Heart right ventricle (tissue), 16 donors: ENCODE data around the gene LGR4. TPM values are rescaled to one million over a fixed set of nuclear protein-coding genes. Genes with fewer than 3 reads are reported as not detected.

Source experiments
- ATAC-seq, 8 donors: fragments of 200-7000 bp; cut with Tn5 transposase; one replicate each; pipeline ENCODE4 v1.9.1; 2020; ENCODE audit warnings: mild to moderate bottlenecking in 8 of 8, moderate library complexity in 8 of 8, moderate number of reproducible peaks in 1 of 8
- DNase-seq, 2 donors: peaks; one replicate each; pipeline ENCODE4 v3.0.0-alpha.2; 2020
- H3K27ac ChIP-seq, 10 donors: fragments of 200-600 bp; sonication (generic) in 2 of 10; one replicate each; pipeline versions ENCODE4 v1.5.0 to v1.8.0; 2020 to 2022; ENCODE audit warnings: mild to moderate bottlenecking in 3 of 10
- H3K27me3 ChIP-seq, 7 donors: fragments of 200-600 bp; one replicate each; pipeline ENCODE4 v1.8.0; 2021 to 2022; ENCODE audit warnings: mild to moderate bottlenecking in 2 of 7
- H3K36me3 ChIP-seq, 9 donors: fragments of 200-600 bp; sonication (generic) in 1 of 9; one replicate each; pipeline versions ENCODE4 v1.5.0 to v1.8.0; 2020 to 2022; ENCODE audit warnings: mild to moderate bottlenecking in 2 of 9
- H3K4me1 ChIP-seq, 9 donors: fragments of 200-600 bp; sonication (generic) in 1 of 9; one replicate each; pipeline versions ENCODE4 v1.5.0 to v1.8.0; 2020 to 2022; ENCODE audit warnings: mild to moderate bottlenecking in 4 of 9
- H3K4me3 ChIP-seq, 10 donors: fragments of 200-600 bp; sonication (generic) in 2 of 10; one replicate each; pipeline versions ENCODE4 v1.5.0 to v1.8.0; 2020 to 2022; ENCODE audit warnings: mild to moderate bottlenecking in 7 of 10, moderate library complexity in 2 of 10
- H3K9me3 ChIP-seq, 11 donors: fragments of 200-600 bp in 10 of 11; sonication (generic) in 2 of 11; one replicate each; pipeline versions ENCODE4 v1.5.0 to v1.8.0; 2013 to 2022; ENCODE audit warnings: mild to moderate bottlenecking in 2 of 11, control low read depth in 1 of 11, moderate library complexity in 1 of 11
- WGBS, 2 donors: extraction: QIAGEN DNeasy Blood & Tissue Kit; methylation state at CpG; one replicate each; pipeline ENCODE4 v1.1.7; 2013; ENCODE audit warnings: inconsistent platforms in 1 of 2; 5-methylcytosine and 5-hydroxymethylcytosine counted together
- intact Hi-C, 10 donors: fragments of 100-400 bp; cut with DNase I; formaldehyde crosslinking; loops; one replicate each; pipeline versions ENCODE4 v1.11.1 to v1.14.2; 2022
- polyA plus RNA-seq, 2 donors: library from polyadenylated mRNA; stranded (reverse); fragments of 200-250 nt; gene quantifications; one replicate each; pipeline ENCODE4 v1.2.3, GENCODE V29; 2013
- total RNA-seq, 10 donors: library from RNA; stranded (reverse); fragmentation: NEBNext Ultra II Directional in 3 of 10; extraction: Animal tissue kit (Norgen Biotek cat#: 25700) in 3 of 10; gene quantifications; one replicate each; pipeline versions ENCODE4 v1.2.1 to v1.2.4, GENCODE V29; 2021 to 2023
- TF ChIP-seq, protein P1 (sequence below), 9 donors: fragments of 200-600 bp; sonication (generic) in 2 of 9; IDR thresholded peaks; one replicate each; pipeline versions ENCODE4 v1.5.0 to v1.8.0; 2021 to 2022; ENCODE audit warnings: antibody characterized with exemption in 9 of 9, mild to moderate bottlenecking in 5 of 9, moderate library complexity in 1 of 9
- donor health status: Arrhythmogenic right ventricular cardiomyopathy.
- donor health status: ischemic (EF 13 %, LVEDD 7.1; RV severe dilation, severe dysfunction).
- donor health status: healthy with polysubstance abuse.
- donor health status: DM: no; HTN: yes; CAD: no.
- donor health status: DM: no; HTN: no; CAD: no.
- donor health status: ischemic (EF 25% LVEDD 6.9; RV normal size, moderate dysfunction).
- donor health status: ischemic (EF 25% LVEDD 5.7; RV mildly dilated, moderate dysfunction).
- donor health status: healthy.
- donor health status: DM: yes; HTN: yes; CAD: no.
- donor health status: Ischemic cardiomyopathy.
- donor health status: ischemic (EF 35%, LVEDD 5.7; RV mildly dilated, moderate dysfunction).
- donor health status: nonischemic (EF 11% LVEDD 7.7; RV severe dilation, severe dysfunction).
- donor health status: DM: yes; HTN: yes; CAD: no.
- donor health status: PGD.
- donor health status: ischemic (EF 29% LVEDD 5.4; RV normal size, mild dysfunction).
- donor health status: nonischemic (EF 23%, LVEDD 6.1; RV moderate dilation, normal function).

LGR4 gene
- total and polyA plus RNA-seq, 12 donors, result 6.0 to 41.0 (median 21.7) TPM

DNA sequence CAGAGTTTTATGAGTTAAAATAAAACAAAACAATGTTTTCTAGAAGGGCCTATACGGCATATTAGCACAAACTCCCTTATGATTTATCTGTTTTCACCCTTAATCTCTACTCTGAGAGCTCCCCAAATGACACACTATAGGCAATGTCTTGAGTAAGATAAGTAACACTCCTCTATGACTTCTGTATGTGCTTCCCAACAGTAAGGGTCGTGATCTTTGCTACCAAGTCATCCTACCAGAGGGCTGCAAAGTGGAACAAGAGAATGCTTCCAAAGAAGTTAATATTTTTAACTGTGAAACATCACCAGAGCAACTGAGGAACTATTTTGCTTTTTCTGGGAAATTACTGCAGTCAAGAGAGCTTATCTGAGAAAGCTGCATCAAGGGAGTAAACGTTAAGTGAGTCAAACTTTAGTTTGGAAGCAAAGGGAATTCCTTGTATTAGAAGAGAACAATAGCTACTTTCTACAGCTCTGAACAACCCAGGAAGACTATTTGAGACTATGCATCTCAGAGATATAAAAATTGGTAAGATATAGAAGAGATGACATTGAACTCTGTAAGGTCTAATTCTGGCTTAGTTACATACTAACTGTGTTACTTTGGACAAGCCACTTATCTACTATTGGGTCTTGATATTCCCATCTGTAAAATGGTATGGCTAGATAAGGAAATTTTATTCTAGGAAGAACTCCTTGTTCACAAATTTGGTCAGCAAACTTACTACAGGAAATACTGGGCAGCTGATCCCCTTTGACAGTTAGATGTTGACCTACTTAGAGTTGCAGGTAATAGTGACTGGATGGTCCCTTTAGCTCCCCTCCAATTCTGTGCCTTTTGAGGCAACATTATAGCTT is 65.9 kb downstream of the LGR4 start:
- peak overlapping the region in 8 of 10 donors; percentile 10 to 68 (median 35) for H3K27ac ChIP-seq
- H3K4me3 ChIP-seq, result no peak overlapping the region
- no peaks in the 10 kb centered on the region for H3K36me3 ChIP-seq
- no peak for DNase-seq
- 58 to 60% methylated on average over 3 of the region's 3 CpGs for WGBS, 2 donors
- H3K9me3 ChIP-seq, result no peaks in the 10 kb centered on the region
- TF ChIP-seq, protein P1, sequence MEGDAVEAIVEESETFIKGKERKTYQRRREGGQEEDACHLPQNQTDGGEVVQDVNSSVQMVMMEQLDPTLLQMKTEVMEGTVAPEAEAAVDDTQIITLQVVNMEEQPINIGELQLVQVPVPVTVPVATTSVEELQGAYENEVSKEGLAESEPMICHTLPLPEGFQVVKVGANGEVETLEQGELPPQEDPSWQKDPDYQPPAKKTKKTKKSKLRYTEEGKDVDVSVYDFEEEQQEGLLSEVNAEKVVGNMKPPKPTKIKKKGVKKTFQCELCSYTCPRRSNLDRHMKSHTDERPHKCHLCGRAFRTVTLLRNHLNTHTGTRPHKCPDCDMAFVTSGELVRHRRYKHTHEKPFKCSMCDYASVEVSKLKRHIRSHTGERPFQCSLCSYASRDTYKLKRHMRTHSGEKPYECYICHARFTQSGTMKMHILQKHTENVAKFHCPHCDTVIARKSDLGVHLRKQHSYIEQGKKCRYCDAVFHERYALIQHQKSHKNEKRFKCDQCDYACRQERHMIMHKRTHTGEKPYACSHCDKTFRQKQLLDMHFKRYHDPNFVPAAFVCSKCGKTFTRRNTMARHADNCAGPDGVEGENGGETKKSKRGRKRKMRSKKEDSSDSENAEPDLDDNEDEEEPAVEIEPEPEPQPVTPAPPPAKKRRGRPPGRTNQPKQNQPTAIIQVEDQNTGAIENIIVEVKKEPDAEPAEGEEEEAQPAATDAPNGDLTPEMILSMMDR (IDR thresholded peaks at IDR 0.05), result no peak
- ATAC-seq, result peak in 6 of 8 donors; percentile 37 to 65 (median 44)
- no peaks in the 10 kb centered on the region for H3K27me3 ChIP-seq
- peaks cover 0 to 47% (median 13%) of the 10 kb centered on the region in 9 donors for H3K4me1 ChIP-seq
- intact Hi-C loops, result no loop called here

DNA sequence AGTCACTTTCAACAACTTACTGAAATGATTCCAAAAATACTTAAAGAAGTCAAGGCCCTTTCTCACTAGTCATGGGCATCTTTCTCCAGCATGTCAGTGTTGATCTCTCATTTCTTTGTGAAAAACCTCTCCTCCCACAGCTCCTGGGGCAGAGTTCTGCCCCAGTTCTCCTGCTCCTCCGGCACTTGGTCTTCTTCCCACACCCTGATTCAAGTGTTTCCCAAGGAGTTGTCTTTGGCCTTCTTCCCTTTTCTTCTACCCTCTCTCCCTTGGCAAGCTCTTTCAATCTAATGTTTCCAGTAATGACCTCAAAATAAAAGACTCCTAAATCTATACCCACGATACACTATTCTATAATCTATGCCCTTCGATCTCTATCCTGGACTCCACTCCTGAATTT is 67.5 kb downstream of the LGR4 start:
- ATAC-seq, result no peak
- peak overlapping the region in 5 of 10 donors; percentile 6 to 68 (median 18) for H3K27ac ChIP-seq
- H3K4me3 ChIP-seq, result no peak overlapping the region
- no peaks in the 10 kb centered on the region for H3K36me3 ChIP-seq
- DNase-seq, result no peak
- intact Hi-C loops, result no loop called here
- no peaks in the 10 kb centered on the region for H3K27me3 ChIP-seq
- no peaks in the 10 kb centered on the region for H3K9me3 ChIP-seq
- H3K4me1 ChIP-seq, result peaks cover 0 to 47% (median 13%) of the 10 kb centered on the region in 9 donors
- TF ChIP-seq, protein P1 (IDR thresholded peaks at IDR 0.05), result no peak
- WGBS, 2 donors, result 82 to 87% methylated on average over 3 of the region's 3 CpGs

DNA sequence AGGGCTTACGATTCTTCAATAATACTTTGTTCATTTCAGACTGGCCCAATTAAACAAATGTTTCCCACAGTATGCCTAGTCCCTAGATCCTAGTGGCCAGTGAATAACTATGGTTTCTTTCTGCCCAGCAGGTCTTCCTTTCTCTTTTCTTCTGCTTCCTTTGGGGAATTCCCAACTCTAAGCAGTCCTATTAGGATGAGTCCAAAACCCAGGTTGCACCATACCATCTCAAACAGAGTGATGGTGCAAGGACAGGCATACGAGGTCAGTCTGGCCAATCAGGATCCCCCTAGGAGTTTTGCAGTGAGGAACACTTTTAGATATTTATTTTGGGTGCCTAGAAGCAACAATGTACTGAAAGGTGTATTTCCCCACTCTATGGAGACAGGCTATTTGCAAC is 68.2 kb downstream of the LGR4 start:
- Histone ChIP-seq H3K9me3 (no peaks in the 10 kb centered on the region), H3K4me1 (peaks cover 0 to 46% (median 12%) of the 10 kb centered on the region in 9 donors), H3K36me3 (no peaks in the 10 kb centered on the region), H3K27me3 (no peaks in the 10 kb centered on the region), H3K4me3 (no peak overlapping the region), H3K27ac (peak overlapping the region in 3 of 10 donors; percentile 6 to 67 (median 18))
- no peak for ATAC-seq
- 87 to 89% methylated on average over 2 of the region's 2 CpGs for WGBS, 2 donors
- intact Hi-C loops, result no loop called here
- DNase-seq, result no peak
- TF ChIP-seq, protein P1 (IDR thresholded peaks at IDR 0.05), result no peak

DNA sequence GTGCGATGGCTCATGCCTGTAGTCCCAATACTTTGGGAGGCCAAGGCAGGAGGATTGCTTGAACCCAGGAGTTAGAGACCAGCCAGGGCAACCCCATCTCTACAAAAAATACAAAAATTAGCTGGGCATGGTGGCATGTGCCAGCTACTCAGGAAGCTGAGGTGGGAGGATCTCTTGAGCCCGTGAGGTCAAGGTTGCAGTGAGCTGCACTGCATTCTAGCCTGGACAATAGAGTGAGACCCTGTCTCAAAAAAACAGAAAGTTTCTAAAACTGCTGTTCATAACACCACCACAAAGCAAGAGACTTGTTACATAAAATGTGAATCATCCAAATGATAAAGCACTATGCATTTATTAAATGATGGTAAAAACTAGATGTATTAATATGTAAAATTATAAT is 69.4 kb downstream of the LGR4 start:
- TF ChIP-seq, protein P1 (IDR thresholded peaks at IDR 0.05), result no peak
- WGBS, 2 donors, result 96 to 97% methylated on average over 2 of the region's 2 CpGs
- Histone ChIP-seq H3K27me3 (no peaks in the 10 kb centered on the region), H3K27ac (no peak overlapping the region), H3K4me3 (no peak overlapping the region), H3K36me3 (no peaks in the 10 kb centered on the region), H3K4me1 (peaks cover 0 to 34% (median 3%) of the 10 kb centered on the region in 9 donors), H3K9me3 (no peaks in the 10 kb centered on the region)
- intact Hi-C loops, result no loop called here
- ATAC-seq (no peak), DNase-seq (no peak)
